Astrocyte (in vitro differentiated cells and primary cell): ENCODE results near the gene DSTN.

Experiments
- EZH2 ChIP-seq: IDR thresholded peaks from 2 replicates; pipeline ENCODE4 v1.6.1; 2012; ENCODE audit warnings: mild to moderate bottlenecking, low read length, inconsistent platforms; ENCODE audit not compliant: insufficient read depth
- TF ChIP-seq, protein P1 (sequence below): IDR thresholded peaks from 2 replicates; pipeline ENCODE4 v1.5.1; 2011; ENCODE audit warnings: low read depth, mild to moderate bottlenecking, inconsistent platforms, low read length, moderate library complexity; ENCODE audit not compliant: insufficient read depth

DNA sequence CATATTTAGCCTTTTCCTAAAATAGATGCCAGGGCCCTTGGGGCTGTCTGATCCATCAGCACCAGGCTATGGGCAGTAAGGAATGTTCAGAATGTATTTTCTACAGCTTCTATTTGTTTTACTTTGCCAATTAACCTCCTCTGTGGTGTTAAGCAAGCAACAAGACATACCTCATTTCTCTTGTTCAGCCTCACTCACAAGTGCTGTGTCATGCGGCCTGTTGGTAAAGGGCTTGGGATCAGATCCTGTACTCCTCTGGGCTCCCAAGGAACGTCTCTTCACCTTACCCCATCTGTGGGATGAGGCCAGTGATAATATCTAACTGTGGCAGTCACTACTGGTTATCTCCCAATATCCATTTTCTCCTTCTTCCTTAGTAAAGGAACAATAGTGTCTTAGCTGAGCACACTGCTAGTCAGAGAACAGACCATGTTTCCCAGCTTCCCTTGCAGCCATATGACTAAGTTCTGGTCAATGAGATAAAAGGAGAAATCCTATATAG lies 7.0 kb upstream of the DSTN start:
- TF ChIP-seq, protein P1, sequence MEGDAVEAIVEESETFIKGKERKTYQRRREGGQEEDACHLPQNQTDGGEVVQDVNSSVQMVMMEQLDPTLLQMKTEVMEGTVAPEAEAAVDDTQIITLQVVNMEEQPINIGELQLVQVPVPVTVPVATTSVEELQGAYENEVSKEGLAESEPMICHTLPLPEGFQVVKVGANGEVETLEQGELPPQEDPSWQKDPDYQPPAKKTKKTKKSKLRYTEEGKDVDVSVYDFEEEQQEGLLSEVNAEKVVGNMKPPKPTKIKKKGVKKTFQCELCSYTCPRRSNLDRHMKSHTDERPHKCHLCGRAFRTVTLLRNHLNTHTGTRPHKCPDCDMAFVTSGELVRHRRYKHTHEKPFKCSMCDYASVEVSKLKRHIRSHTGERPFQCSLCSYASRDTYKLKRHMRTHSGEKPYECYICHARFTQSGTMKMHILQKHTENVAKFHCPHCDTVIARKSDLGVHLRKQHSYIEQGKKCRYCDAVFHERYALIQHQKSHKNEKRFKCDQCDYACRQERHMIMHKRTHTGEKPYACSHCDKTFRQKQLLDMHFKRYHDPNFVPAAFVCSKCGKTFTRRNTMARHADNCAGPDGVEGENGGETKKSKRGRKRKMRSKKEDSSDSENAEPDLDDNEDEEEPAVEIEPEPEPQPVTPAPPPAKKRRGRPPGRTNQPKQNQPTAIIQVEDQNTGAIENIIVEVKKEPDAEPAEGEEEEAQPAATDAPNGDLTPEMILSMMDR, result no peak
- no peak for TF ChIP-seq EZH2
